Upper lobe of left lung (tissue), 6 donors: ENCODE results near the gene HES4. TPM values are rescaled to one million over a fixed set of nuclear protein-coding genes. Genes with fewer than 3 reads are reported as not detected.
A peak's percentile ranks its signal among the peaks of the same experiment; 100 is the strongest.

Experiments
- ATAC-seq, 2 donors: fragments of 200-7000 bp; cut with Tn5 transposase; one replicate each; pipeline ENCODE4 v1.9.1; 2022; ENCODE audit warnings: mild to moderate bottlenecking in 2 of 2, moderate library complexity in 2 of 2; ENCODE audit not compliant: low FRiP score in 2 of 2
- DNase-seq, 2 donors: peaks; one replicate each; pipeline ENCODE4 v3.0.0-alpha.2; 2019 to 2020
- H3K27ac ChIP-seq, 4 donors: fragments of 200-600 bp; sonication (generic); one replicate each; pipeline ENCODE4 v1.5.1; 2016 to 2019
- H3K27me3 ChIP-seq, 4 donors: fragments of 200-600 bp; sonication (generic); one replicate each; pipeline ENCODE4 v1.5.1; 2017 to 2019
- H3K36me3 ChIP-seq, 4 donors: fragments of 200-600 bp; sonication (generic); one replicate each; pipeline ENCODE4 v1.5.1; 2016 to 2019
- H3K4me1 ChIP-seq, 4 donors: fragments of 200-600 bp; sonication (generic); one replicate each; pipeline ENCODE4 v1.5.1; 2018 to 2019
- H3K4me3 ChIP-seq, 4 donors: fragments of 200-600 bp; sonication (generic); one replicate each; pipeline ENCODE4 v1.5.1; 2017 to 2019; ENCODE audit warnings: mild to moderate bottlenecking in 2 of 4, moderate library complexity in 1 of 4
- H3K9me3 ChIP-seq, 4 donors: fragments of 200-600 bp; sonication (generic); one replicate each; pipeline ENCODE4 v1.5.1; 2018 to 2019
- CTCF ChIP-seq, 6 experiments: fragments of 450-650 bp in 4 of 6; fragments of 200-600 bp in 2 of 6; sonication (generic) in 2 of 6; IDR thresholded peaks; one replicate each; pipeline ENCODE4 v1.5.1; 2016 to 2019; ENCODE audit warnings: antibody characterized with exemption in 6 of 6
- EP300 ChIP-seq, 4 donors: sonication (generic); formaldehyde crosslinking; IDR thresholded peaks; one replicate each; pipeline ENCODE4 v1.5.1; 2017; ENCODE audit warnings: antibody characterized with exemption in 4 of 4, control low read depth in 2 of 4
- POLR2A ChIP-seq, 4 donors: fragments of 450-650 bp; IDR thresholded peaks; one replicate each; pipeline ENCODE4 v1.5.1; 2016 to 2017; ENCODE audit warnings: antibody characterized with exemption in 4 of 4, mild to moderate bottlenecking in 2 of 4
- POLR2AphosphoS5 ChIP-seq, 2 donors: sonication (generic); formaldehyde crosslinking; IDR thresholded peaks; one replicate each; pipeline ENCODE4 v1.5.1; 2017; ENCODE audit warnings: antibody characterized with exemption in 2 of 2
- whole genome bisulfite sequencing, 2 donors: methylation state at CpG; one replicate each; pipeline ENCODE4 v1.1.5; 2017 to 2018; 5-methylcytosine and 5-hydroxymethylcytosine counted together
- total RNA-seq, 6 donors: library from RNA; depleted of rRNA in 4 of 6; stranded (reverse); fragments of >200 nt in 4 of 6; gene quantifications; one replicate each; pipeline versions ENCODE4 v1.1.0 to v1.2.1, GENCODE V29; 2016 to 2021
- donor health status: DM: no; HTN: no; CAD: no; lungs with moderate emphysema.
- donor health status: DM: no; HTN: yes; CAD: no; lungs with severe emphysema.

The HES4 gene
- total RNA-seq, 6 donors from 2014 or later: 26.5 to 55.0 (median 35.0) TPM

GRCh38 chr1:1006305-1007159 lies 6.6 kb upstream of the HES4 start:
- peaks cover 18 to 27% (median 24%) of the 10 kb centered on the region in 4 donors for H3K4me1 ChIP-seq
- no peaks in the 10 kb centered on the region for H3K9me3 ChIP-seq
- TF ChIP-seq EP300 (IDR thresholded peaks at IDR 0.05): no peak
- TF ChIP-seq CTCF (IDR thresholded peaks at IDR 0.05): no peak
- no peak for TF ChIP-seq POLR2A (IDR thresholded peaks at IDR 0.05)
- no peak for TF ChIP-seq POLR2AphosphoS5 (IDR thresholded peaks at IDR 0.05)
- peaks cover 0 to 3% (median under 1%) of the 10 kb centered on the region in 4 donors for H3K27me3 ChIP-seq
- no peaks in the 10 kb centered on the region for H3K36me3 ChIP-seq
- 83 to 89% methylated on average over 33 to 37 of the region's 37 CpGs for WGBS, 2 donors
- DNase-seq: peak in 1 of 2 donors; percentile 70
- no peak overlapping the region for H3K4me3 ChIP-seq
- H3K27ac ChIP-seq: no peak overlapping the region
- no peak for ATAC-seq

- H3K27ac ChIP-seq: peak overlapping the region in 2 of 4 donors; percentile 52 to 63
- H3K27me3 ChIP-seq: peaks cover 0 to 7% (median 3%) of the 10 kb centered on the region in 4 donors
- no peak for ATAC-seq
These were observed 5.9 kb upstream of the HES4 start for GRCh38 chr1:1005774-1006304.

GRCh38 chr1:1004780-1005697 lies 5.1 kb upstream of the HES4 start:
- peaks cover 0 to 12% (median 3%) of the 10 kb centered on the region in 4 donors for H3K27me3 ChIP-seq
- no peak overlapping the region for H3K4me3 ChIP-seq
- peak in 1 of 2 donors; percentile 74 for ATAC-seq
- H3K9me3 ChIP-seq: no peaks in the 10 kb centered on the region
- no peaks in the 10 kb centered on the region for H3K36me3 ChIP-seq
- H3K4me1 ChIP-seq: peaks cover 31 to 42% (median 35%) of the 10 kb centered on the region in 4 donors
- 24 to 25% methylated on average over 19 to 21 of the region's 21 CpGs for WGBS, 2 donors
- H3K27ac ChIP-seq: peak overlapping the region in 3 of 4 donors; percentile 17 to 63 (median 52)
- peak; percentile 70 to 78 for DNase-seq
- no peak for TF ChIP-seq POLR2A (IDR thresholded peaks at IDR 0.05)
- no peak for TF ChIP-seq POLR2AphosphoS5 (IDR thresholded peaks at IDR 0.05)
- TF ChIP-seq EP300 (IDR thresholded peaks at IDR 0.05): no peak
- TF ChIP-seq CTCF (IDR thresholded peaks at IDR 0.05): no peak

More at GRCh38 chr1:1005774-1006304, 5.9 kb upstream of the HES4 start:
- Histone ChIP-seq H3K4me1 (peaks cover 25 to 34% (median 31%) of the 10 kb centered on the region in 4 donors), H3K36me3 (no peaks in the 10 kb centered on the region), H3K9me3 (no peaks in the 10 kb centered on the region), H3K4me3 (no peak overlapping the region)
- TF ChIP-seq POLR2A (IDR thresholded peaks at IDR 0.05) (no peak), CTCF (IDR thresholded peaks at IDR 0.05) (no peak), EP300 (IDR thresholded peaks at IDR 0.05) (no peak), POLR2AphosphoS5 (IDR thresholded peaks at IDR 0.05) (no peak)
- WGBS, 2 donors: 80 to 100% methylated on average over 1 to 19 of the region's 23 CpGs
- DNase-seq: peak in 1 of 2 donors; percentile 76

- no peak for ATAC-seq
- H3K9me3 ChIP-seq: no peaks in the 10 kb centered on the region
- H3K4me1 ChIP-seq: peaks cover 34 to 48% (median 40%) of the 10 kb centered on the region in 4 donors
- no peaks in the 10 kb centered on the region for H3K36me3 ChIP-seq
- H3K4me3 ChIP-seq: no peak overlapping the region
- TF ChIP-seq CTCF (IDR thresholded peaks at IDR 0.05) (no peak), EP300 (IDR thresholded peaks at IDR 0.05) (no peak), POLR2A (IDR thresholded peaks at IDR 0.05) (no peak), POLR2AphosphoS5 (IDR thresholded peaks at IDR 0.05) (no peak)
- H3K27ac ChIP-seq: no peak overlapping the region
- peaks cover 0 to 18% (median 4%) of the 10 kb centered on the region in 4 donors for H3K27me3 ChIP-seq
- DNase-seq: peak in 1 of 2 donors; percentile 26
- 57 to 67% methylated on average over 3 to 7 of the region's 7 CpGs for WGBS, 2 donors
These were observed 4.5 kb upstream of the HES4 start for GRCh38 chr1:1004420-1004779.
